HK-2 (cell line): Measurements from ENCODE around the gene STK25.
"Not testable (repeated sequence)": the region's sequence is repeated elsewhere in the genome, so short reads cannot be mapped to it uniquely, and the experiment has no call there.

ENCODE experiments used
- DNase-seq: peaks from one replicate; pipeline ENCODE4 v3.0.0-alpha.2; 2018; ENCODE audit not compliant: unreplicated experiment

The STK25 gene

GRCh38 chr2:241463276-241464135, 44.9 kb downstream of the STK25 start:
- DNase-seq = no peak

GRCh38 chr2:241461693-241462677, 46.4 kb downstream of the STK25 start:
- no peak for DNase-seq

- DNase-seq = no peak
These were observed 47.8 kb downstream of the STK25 start for GRCh38 chr2:241460631-241461030.

- DNase-seq = no peak
These were observed 48.9 kb downstream of the STK25 start for GRCh38 chr2:241459520-241459919.

GRCh38 chr2:241458687-241459086, 49.7 kb downstream of the STK25 start:
- DNase-seq = no peak

GRCh38 chr2:241456546-241456945, 51.8 kb downstream of the STK25 start:
- no peak for DNase-seq

- no peak for DNase-seq
These were observed 53.4 kb downstream of the STK25 start for GRCh38 chr2:241454837-241455485.

- not testable (repeated sequence) for DNase-seq
These were observed 54.5 kb downstream of the STK25 start for GRCh38 chr2:241453919-241454318.

GRCh38 chr2:241451840-241452506, 56.4 kb downstream of the STK25 start:
- DNase-seq = no peak

GRCh38 chr2:241450092-241450491, 58.3 kb downstream of the STK25 start:
- not testable (repeated sequence) for DNase-seq

GRCh38 chr2:241445426-241445825, 63.0 kb downstream of the STK25 start:
- no peak for DNase-seq

GRCh38 chr2:241443486-241444223, 64.7 kb downstream of the STK25 start:
- peak; percentile 88 for DNase-seq
